ENCODE data around the gene CGREF1. TPM values are rescaled to one million over a fixed set of nuclear protein-coding genes. Genes with fewer than 3 reads are reported as not detected.

Gene CGREF1, protein sequence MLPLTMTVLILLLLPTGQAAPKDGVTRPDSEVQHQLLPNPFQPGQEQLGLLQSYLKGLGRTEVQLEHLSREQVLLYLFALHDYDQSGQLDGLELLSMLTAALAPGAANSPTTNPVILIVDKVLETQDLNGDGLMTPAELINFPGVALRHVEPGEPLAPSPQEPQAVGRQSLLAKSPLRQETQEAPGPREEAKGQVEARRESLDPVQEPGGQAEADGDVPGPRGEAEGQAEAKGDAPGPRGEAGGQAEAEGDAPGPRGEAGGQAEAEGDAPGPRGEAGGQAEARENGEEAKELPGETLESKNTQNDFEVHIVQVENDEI
- total RNA-seq: 10 to 100 TPM in 2 of 6 experiments, 1 to 10 TPM in 4; 2.5 to 33.2 (median 7.7) TPM
- long read RNA-seq: 0 reads

DNA sequence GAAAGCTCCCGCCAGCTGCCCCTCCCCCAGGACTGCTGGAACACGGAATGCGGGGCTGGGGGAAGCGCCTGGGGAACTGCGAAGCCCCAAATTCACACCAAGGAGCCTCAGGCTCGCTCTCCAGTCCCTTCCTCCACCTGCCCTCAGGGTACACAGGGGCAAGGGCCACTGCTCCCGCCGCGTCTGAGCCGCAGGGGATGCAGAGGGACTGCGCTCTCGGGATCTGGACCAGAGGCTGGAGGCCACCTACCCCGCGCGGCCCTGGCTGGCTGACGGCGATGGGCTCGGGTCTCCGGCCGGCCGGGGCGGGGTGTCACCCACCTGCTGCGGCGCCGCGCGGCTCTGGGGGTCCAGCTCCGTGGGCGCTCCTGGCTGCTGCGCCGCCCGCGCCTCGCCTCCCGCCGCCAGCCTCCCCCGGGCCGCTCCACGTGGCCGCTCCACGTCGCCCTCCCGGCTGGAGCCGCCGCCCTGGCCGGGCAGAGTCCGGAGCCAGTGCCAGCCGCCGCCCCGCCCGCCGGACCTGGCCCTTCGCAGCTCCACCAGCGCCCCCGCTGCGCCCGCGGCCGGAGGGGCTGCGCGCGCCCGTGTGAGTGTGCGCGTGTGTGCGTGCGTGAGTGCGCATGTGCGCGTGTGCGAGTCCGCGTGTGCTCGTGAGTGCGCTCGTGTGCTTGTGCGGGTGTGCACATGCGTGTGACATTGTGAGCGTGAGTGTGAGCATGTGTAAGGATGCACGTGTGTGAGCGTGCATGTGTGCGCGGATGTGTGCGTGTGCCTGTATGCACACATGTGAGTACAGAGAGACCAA is at the start of gene CGREF1:
CGREF1 (minus strand) TSS at position 604 of the 805 bp plus-strand sequence. CDS start 14,762 bp downstream, outside the sequence.
- WGBS (ENCODE audit: insufficient coverage, low coverage, low lambda C conversion rate, missing lambda C conversion rate): 0% methylated on average over 2 of the region's 84 CpGs
- Histone ChIP-seq H3K27me3 (no peaks in the 10 kb centered on the region), H3K4me1 (peaks cover 0 to 9% (median 0%) of the 10 kb centered on the region in 4 donors), H3K36me3 (no peaks in the 10 kb centered on the region), H3K27ac (no peak within 1 kb of the TSS), H3K9me3 (no peaks in the 10 kb centered on the region), H3K4me3 (peak within 1 kb of the TSS; percentile 20 to 49 (median 38))
- DNase-seq: no peak
- peak; percentile 52 to 67 (median 65) for ATAC-seq
- intact Hi-C loops (cut with DNase I): no loop called here
- no peak for TF ChIP-seq POLR2A (IDR thresholded peaks at IDR 0.05)
- TF ChIP-seq, protein P1, sequence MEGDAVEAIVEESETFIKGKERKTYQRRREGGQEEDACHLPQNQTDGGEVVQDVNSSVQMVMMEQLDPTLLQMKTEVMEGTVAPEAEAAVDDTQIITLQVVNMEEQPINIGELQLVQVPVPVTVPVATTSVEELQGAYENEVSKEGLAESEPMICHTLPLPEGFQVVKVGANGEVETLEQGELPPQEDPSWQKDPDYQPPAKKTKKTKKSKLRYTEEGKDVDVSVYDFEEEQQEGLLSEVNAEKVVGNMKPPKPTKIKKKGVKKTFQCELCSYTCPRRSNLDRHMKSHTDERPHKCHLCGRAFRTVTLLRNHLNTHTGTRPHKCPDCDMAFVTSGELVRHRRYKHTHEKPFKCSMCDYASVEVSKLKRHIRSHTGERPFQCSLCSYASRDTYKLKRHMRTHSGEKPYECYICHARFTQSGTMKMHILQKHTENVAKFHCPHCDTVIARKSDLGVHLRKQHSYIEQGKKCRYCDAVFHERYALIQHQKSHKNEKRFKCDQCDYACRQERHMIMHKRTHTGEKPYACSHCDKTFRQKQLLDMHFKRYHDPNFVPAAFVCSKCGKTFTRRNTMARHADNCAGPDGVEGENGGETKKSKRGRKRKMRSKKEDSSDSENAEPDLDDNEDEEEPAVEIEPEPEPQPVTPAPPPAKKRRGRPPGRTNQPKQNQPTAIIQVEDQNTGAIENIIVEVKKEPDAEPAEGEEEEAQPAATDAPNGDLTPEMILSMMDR (IDR thresholded peaks at IDR 0.05): no peak

DNA sequence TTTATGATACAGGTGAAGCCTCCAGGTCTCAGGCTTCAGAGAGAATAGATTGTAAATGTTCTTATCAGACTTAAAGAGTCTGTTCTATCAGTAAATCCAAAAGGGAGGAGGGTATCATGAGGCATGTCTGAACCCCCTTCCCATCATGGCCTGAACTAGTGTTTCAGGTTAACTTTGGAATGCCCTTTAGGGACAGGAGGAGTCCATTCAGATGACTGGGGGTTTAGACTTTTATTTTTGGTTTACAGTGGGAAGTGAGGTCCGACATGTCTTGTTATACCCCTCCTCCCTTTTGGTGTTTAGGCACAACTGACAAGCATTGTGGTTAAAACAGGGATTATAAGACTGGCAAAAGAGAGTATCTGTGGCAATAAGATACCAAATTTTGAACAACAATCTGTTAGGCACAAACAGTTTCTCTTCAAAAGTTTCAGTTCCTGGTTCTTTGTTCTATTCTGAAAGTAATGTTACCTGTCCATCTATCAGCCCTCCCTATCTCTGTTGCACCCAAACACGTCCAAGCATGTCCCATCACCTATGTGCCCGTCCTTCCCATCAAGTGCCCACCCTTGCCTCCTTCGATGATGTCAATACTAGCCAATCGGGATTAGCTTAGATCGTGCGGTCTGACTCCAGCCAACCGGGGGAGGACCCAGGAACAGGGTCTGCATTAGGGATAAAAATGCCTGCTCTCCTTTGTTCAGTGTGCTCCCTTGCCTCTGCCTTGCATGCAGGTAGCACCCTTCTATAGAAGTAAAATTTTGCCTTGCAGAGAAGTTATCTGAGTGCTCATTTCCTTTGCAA is 46.2 kb upstream of the CGREF1 start:
- 86% methylated on average over 3 of the region's 8 CpGs for WGBS (ENCODE audit: insufficient coverage, low coverage, low lambda C conversion rate, missing lambda C conversion rate)
- intact Hi-C loops (cut with DNase I): no loop called here
- Histone ChIP-seq H3K4me3 (no peak overlapping the region), H3K36me3 (no peaks in the 10 kb centered on the region), H3K27ac (no peak overlapping the region), H3K4me1 (peaks cover 0 to under 1% (median 0%) of the 10 kb centered on the region in 4 donors), H3K27me3 (no peaks in the 10 kb centered on the region), H3K9me3 (no peaks in the 10 kb centered on the region)
- TF ChIP-seq, protein P1 (IDR thresholded peaks at IDR 0.05): no peak
- TF ChIP-seq POLR2A (IDR thresholded peaks at IDR 0.05): no peak
- no peak for DNase-seq
- no peak for ATAC-seq

DNA sequence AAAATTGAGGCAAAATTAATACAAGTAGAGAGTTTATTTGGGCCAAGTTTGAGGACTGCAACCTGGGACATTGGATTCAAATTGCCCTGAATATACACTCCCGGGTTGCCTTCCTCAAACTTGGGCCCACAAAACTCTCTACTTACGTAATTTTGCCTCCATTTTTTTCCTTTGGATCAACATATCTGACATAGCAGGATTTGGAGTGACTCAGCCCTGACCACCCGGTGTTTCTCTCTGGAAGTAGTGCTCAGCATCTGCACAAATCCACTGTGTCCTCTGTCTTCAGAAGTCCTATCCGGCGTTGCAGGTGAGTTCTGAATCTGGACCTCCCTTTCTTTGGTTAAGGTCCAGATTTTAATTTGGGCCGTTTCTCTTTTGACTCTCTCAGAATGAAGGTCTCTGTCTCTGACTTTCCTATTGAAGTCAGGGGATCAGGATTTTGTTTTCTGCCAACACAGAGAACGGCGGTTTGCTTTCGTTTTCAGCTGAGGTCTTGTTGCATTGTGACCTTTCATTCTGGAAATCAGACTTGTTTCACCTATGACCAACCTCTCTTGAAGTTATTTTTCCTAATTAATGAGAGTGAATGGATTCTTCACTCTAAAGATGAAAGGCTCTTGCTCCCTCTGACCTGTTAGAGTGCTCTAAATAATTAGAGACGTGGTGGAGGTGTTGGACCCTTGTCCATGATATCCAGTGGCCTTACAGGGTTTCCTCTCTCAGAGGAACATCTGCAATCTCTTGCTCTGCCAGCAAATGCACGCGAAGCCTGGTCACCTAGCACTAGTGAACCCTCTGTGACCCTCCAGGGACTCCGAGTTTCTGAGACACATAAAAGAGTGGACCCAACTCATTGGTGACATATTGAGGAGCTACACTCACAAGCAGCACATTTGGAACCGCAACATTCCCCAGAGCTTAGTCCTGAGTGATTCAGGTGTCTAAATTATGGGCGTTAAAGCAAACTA is 43.5 kb upstream of the CGREF1 start:
- H3K27ac ChIP-seq: peak overlapping the region; percentile 72 to 76 (median 73)
- 37% methylated on average over 15 of the region's 15 CpGs for WGBS (ENCODE audit: insufficient coverage, low coverage, low lambda C conversion rate, missing lambda C conversion rate)
- DNase-seq: no peak

More for the DNA sequence above, 43.5 kb upstream of the CGREF1 start:
- Histone ChIP-seq H3K4me3 (peak overlapping the region; percentile 14 to 42 (median 29)), H3K4me1 (no peaks in the 10 kb centered on the region), H3K9me3 (no peaks in the 10 kb centered on the region), H3K36me3 (no peaks in the 10 kb centered on the region), H3K27me3 (no peaks in the 10 kb centered on the region)
- TF ChIP-seq POLR2A (IDR thresholded peaks at IDR 0.05): no peak
- TF ChIP-seq, protein P1 (IDR thresholded peaks at IDR 0.05): no peak
- intact Hi-C loops (cut with DNase I): no loop called here
- ATAC-seq: peak; percentile 75 to 83 (median 80)
